DLD1 (cell line): ENCODE results near the gene TRMT10B.
"Not testable (repeated sequence)": the region's sequence is repeated elsewhere in the genome, so short reads cannot be mapped to it uniquely, and the experiment has no call there.

ENCODE experiments used
- in situ Hi-C: cut with HindIII; loops from 2 replicates; pipeline ENCODE4 v1.10.0; 2017; ENCODE audit warnings: low sequenced_read_pairs

The TRMT10B gene

GRCh38 chr9:37749129-37749528, 4.5 kb upstream of the TRMT10B start:
- in situ Hi-C loops: loop anchor here (10.0 kb wide), 1 partner anchor 46 kb away; no protein-coding TSS in a partner anchor

DNA sequence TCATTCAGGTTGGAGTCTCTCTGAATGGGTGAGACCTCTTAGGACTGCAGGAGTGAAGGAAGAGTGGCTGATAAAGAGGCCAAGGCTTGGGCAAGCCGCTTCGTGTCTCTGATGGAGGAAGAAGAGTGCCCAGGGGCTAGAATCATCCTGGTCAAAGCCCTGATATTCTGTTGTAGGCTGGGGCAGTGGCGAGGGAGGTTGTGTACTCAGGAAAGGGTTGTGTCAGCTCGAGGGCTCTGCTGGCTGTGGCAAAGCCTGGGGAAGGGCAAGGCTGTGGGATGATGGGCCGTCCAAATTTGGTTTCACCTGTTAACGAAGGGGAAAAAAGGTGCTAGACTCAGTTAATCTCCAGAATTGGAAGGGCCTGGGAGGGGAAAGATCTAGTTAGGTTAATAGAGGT, 2.4 kb upstream of the TRMT10B start:
- in situ Hi-C loops: no loop called here

- in situ Hi-C loops: not testable (repeated sequence)
These were observed 1.9 kb upstream of the TRMT10B start for GRCh38 chr9:37751704-37752103.

GRCh38 chr9:37752112-37752511, 1.5 kb upstream of the TRMT10B start:
- in situ Hi-C loops: not testable (repeated sequence)

GRCh38 chr9:37752642-37753488, 740 bp upstream of the TRMT10B start:
- in situ Hi-C loops: no loop called here

DNA sequence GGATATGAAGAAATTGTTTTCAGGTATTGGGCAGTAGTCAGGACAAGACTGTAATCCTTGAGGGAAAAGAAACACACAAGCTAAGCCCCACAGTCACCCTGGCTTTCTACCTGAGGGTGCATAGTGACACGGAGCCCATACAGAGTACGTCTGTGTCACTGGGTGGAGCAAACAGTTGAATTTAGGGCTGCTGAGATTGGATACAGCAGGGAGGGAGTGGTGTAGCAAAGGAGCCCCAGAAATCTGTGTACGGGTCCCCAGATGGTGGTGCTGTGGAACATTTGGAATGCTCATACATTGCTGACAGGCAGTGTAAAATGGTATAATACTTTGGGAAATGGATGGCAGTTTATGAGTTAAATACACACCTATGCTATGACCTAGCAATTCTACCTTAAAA, 5.1 kb downstream of the TRMT10B start:
- in situ Hi-C loops: no loop called here

DNA sequence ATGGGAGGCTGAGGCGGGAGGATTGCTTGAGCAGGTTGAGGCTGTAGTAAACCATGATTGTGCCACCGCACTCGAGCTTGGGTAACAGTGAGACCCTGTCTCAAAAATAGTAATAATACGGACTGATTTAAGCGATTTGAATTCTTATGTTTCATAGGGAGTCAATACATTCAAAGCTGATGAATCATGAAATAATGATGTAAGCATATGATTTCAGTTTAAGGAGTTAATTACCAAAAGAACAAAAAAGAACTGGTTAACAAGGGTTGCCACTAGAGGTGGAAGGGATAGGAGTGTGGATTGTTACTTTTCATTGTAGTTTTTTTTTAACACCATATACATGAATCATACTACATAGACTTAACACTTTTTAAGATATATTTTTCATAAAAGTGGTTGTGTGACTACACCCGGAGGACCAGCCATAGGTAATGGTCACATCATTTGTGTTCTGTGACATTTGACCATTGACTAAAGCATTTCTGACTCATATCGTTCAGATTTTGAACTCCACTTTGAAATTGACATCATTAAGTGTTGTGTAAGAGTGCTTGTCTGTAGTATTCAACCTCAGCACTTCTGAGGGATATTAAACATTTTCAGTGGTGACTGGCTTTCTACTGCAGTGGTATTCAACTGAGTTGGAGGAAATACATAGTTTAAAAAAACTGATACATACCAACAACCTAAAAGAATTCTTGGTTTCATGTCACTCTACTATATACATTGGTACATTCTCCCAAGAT, 7.0 kb downstream of the TRMT10B start:
- in situ Hi-C loops: no loop called here

DNA sequence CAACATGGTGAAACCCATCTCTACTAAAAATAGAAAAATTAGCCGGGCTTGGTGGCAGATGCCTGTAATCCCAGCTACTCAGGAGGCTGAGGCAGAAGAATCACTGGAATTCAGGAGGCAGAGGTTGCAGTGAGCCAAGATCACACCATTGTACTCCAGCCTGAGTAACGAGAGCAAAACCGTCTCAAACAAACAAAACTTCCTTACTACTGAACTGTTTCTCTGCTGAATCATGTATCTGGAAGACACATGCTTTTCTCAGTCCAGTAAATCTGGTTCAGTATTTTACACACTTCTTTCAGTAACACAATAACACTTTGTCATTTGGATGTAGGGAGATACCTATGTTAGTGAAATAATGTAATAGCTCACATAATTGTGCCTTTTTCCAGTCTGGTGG, 7.9 kb downstream of the TRMT10B start:
- in situ Hi-C loops: no loop called here

DNA sequence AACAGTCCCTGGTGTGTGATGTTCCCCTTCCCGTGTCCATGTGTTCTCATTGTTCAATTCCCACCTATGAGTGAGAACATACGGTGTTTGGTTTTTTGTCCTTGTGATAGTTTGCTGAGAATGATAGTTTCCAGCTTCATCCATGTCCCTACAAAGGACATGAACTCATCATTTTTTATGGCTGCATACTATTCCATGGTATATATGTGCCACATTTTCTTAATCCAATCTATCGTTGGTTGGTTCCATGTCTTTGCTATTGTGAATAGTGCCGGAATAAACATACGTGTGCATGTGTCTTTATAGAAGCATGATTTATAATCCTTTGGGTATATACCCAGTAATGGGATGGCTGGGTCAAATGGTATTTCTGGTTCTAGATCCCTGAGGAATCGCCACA, 11.7 kb downstream of the TRMT10B start:
- in situ Hi-C loops: not testable (repeated sequence)

DNA sequence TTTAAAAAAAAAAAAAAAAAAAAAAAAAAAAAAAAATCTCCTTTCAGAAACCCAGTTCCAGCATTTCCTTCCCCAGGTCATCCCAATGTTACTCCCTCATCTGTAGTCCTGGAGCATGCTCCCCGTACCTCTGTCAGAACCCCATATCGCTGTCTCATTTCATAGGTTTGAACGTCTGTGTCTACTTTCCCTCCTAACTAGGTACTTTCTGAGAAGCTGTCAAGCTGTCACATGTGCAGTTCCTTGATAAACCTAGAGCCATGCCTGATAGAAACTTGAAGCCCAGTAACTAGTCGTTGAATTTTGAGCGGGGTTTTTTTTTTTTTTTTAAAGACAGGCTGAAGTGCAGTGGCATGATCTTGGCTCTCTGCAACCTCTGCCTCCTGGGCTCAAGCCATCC, 15.7 kb downstream of the TRMT10B start:
- in situ Hi-C loops: no loop called here

- in situ Hi-C loops: no loop called here
These were observed 16.4 kb downstream of the TRMT10B start for GRCh38 chr9:37769995-37770394.

DNA sequence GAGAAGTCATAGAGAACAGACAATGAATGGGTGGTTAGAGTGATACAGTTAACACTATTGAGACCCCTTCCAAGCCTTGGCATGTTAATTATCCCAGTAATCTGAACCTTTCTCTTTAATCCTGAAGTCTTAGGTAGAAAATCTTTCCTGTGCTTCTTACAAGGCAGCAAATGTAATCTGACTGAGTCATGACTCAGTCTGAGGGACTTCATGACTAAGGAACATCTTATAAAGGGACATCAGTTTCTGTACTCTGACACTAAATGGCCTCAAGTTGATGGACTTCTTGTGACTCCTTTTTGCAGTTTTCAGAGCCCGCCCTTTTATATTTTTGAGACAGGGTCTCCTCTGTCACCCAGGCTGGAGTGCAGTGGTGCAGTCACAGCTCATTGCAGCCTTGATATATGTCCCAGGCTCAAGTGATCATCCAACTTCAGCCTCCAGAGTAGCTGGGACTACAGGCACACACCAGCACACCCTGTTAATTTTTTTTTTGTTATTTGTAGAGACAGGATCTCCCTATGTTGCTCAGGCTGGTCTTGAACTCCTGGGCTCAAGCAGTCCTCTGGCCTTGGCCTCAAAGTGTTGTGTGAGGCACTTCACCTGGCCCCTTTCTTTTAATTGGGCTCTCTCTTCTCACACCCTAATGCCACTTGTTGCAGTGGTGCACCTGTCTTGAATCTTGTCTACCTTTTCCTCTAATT, 21.8 kb downstream of the TRMT10B start:
- in situ Hi-C loops: no loop called here

DNA sequence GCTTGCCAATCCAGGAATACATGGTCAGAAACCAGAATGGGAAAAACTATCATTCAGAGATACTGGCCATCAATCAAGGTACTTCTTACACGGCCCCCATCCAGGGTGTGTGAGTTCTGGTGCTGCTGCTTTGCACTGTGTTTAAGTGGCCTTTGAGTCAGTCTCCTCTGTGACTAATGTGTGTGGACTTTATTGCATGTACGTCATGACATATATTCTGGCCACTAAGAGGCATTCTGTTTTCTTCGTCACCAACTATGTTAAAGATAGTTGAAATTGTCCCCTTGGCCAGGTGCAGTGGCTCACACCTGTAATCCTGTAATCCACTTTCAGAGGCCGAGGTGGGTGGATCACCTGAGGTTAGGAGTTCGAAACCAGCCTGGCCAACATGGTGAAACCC, 22.7 kb downstream of the TRMT10B start:
- in situ Hi-C loops: no loop called here

- in situ Hi-C loops: no loop called here
These were observed 24.9 kb downstream of the TRMT10B start for GRCh38 chr9:37778534-37778933.

GRCh38 chr9:37784291-37784615, 30.6 kb downstream of the TRMT10B start:
- in situ Hi-C loops: no loop called here

DNA sequence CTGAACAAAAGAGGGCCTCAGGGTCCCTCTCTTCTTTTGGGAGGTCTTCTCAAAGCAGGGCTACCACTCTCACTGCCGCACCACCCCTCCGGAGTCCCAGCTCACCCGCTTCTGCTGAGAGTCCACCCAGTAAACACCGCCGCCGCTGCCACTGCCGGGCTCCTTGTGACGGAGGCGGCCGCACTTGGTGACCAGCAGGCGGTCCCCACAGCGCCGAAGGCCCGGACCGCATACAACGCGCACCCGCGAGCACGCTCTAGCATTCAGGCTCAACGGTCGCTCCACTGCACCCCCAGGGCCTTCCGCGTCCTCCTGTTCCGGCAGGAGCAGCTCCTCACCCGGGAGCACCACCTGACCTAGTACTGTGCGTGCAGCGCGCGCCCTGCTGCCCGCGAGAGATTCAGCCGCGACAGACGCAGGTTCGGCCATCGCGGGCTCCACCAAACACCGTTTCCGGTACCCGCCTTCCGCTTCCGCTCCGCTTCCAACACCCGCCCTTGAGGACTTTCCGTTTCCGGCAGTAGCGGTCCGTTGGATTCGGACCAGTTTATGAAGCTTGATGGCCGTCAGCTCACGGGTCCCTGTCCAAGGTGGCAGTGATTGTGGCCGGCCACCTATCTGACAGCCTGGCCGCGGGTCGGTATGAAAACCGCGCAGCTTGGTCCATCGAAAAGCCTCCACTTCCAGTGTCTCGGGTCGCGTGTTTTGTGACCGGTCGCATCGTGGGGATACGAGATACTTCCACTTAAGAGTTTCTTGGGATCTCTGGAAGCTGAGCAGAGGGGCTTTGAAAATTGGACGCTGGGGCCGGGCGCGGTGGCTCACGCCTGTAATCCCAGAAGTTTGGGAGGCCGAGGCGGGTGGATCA, 31.2 kb downstream of the TRMT10B start, which contains the start of gene EXOSC3:
EXOSC3 (minus strand) TSS at position 449 of the 868 bp plus-strand sequence; CDS start at position 429, 20 bp downstream.
- in situ Hi-C loops: no loop called here

- in situ Hi-C loops: no loop called here
These were observed 33.5 kb downstream of the TRMT10B start for GRCh38 chr9:37787059-37787458.

- in situ Hi-C loops: no loop called here
These were observed 34.7 kb downstream of the TRMT10B start for GRCh38 chr9:37788332-37788731.

GRCh38 chr9:37790096-37790495, 36.5 kb downstream of the TRMT10B start:
- in situ Hi-C loops: loop anchor here (10.0 kb wide), 1 partner anchor 45 kb away; no protein-coding TSS in a partner anchor

GRCh38 chr9:37792122-37792521, 38.5 kb downstream of the TRMT10B start:
- in situ Hi-C loops: loop anchor here (10.0 kb wide), 1 partner anchor 47 kb away; no protein-coding TSS in a partner anchor
